ENCODE measurements around the gene ZNF764.

DNA sequence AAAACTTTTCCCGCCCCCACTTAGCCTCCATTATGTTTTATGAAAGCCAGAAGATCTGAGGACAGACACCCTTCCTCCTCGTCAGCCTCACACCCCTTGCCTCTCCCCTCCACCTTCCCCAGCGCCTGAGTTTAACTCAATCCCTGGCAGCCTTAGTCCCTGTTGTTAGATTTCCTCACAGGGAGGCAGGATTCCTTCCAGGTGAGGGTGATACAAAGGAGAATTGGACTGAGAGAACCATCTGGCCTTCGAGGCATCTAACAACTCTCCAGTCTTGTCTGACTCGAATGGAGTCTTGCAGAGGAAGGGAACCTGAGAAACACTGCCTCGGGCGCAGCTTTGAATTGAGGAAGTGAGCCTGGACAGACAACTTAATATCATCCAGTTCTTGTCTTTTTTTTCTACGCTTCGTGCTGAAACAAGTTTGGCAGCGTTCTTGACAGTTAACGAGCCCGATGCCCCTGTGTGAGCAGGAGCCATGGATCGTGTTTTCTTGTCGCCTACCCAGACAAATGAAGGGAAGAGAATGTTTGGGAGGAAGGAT is 30.5 kb downstream of the ZNF764 start:
- TF ChIP-seq CTCF (optimal IDR thresholded peaks at IDR 0.05 in 1 of 3, IDR thresholded peaks at IDR 0.05 in 1 of 3, conservative IDR thresholded peaks at IDR 0.05 in 1 of 3; ENCODE audit: extremely low read depth in 1 of 3, insufficient read depth in 2 of 3, low read length in 3 of 3), result no peak
- no peak for TF ChIP-seq EZH2 (IDR thresholded peaks at IDR 0.05; ENCODE audit: low read length)
